Activated CD8-positive, alpha-beta memory T cell treated with anti-CD3 and anti-CD28 coated beads for 4 hours (primary cell): Measurements from ENCODE around the gene ZNF407.
"Not testable (repeated sequence)": the region's sequence is repeated elsewhere in the genome, so short reads cannot be mapped to it uniquely, and the experiment has no call there.

Source experiments
- DNase-seq, 2 donors: peaks; one replicate each; pipeline ENCODE4 v3.0.0-alpha.2; 2020; ENCODE audit warnings: low read depth in 2 of 2

The ZNF407 gene

DNA sequence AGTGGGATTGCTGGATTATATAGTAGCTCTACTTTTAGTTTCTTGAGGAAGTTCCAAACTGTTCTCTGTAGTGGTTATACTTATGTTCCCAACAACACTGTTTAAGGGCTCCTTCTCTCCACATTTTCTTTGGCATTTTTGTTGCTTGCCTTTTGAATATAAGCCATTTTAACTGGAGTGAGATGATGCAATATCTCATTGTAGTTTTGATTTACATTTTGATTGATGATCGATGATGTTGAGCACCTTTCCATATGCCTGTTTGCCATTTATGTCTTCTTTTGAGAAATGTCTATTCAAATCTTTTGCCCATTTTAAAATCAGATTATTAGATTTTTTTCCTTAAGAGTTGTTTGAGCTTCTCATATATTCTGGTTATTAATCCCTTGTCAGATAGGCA is 368.0 kb downstream of the ZNF407 start:
- DNase-seq, result no peak

DNA sequence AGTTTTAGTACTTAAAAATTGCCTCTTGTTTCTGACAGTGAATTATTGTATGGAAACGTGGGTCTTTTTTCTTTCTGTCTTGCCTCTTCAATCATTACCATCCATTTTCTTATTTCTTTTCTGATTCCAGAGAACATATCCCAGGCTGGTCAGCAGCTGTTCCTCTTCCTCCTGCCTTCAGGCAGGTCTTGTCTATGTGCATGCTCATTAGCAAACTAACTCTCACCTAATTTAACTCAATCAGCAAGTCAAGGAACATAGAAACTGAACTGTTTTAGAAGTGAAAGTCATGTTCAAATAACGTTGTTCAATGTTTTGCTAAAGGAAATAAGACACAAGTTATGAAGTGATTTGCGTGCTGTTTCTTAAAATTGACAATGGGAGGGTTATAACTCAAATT is 369.8 kb downstream of the ZNF407 start:
- DNase-seq, result no peak

DNA sequence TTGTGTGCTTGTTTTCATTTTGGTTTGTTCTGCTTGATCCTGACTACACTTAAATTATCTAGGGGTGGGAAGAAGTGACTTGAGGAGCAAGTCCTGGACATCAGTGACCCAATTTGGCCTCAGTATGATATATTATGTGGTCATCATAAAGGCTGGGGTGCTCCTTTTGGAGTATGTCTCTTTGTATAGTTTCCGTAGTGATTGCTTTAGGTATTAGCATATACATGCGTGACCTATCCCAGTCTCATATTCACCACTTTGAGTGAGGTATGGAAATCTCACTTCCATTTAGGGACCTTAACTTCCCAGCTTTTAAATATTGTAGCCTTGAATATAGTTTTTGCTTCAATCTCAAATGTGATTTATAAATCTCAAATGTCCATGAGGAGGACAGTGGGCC is 370.3 kb downstream of the ZNF407 start:
- no peak for DNase-seq

DNA sequence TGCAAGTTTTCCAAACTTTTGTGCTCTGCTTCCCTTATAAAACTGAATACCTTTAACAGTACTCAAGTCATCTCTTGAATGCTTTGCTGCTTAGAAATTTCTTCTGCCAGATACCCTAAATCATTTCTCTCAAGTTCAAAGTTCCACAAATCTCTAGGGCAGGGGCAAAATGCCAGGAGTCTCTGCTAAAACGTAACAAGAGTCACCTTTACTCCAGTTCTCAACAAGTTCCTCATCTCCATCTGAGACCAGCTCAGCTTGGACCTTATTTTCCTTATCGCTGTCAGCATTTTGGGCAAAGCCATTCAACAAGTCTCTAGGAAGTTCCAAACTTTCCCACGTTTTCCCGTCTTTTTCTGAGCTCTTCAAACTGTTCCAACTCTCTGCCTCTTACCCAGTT is 373.7 kb downstream of the ZNF407 start:
- not testable (repeated sequence) for DNase-seq

DNA sequence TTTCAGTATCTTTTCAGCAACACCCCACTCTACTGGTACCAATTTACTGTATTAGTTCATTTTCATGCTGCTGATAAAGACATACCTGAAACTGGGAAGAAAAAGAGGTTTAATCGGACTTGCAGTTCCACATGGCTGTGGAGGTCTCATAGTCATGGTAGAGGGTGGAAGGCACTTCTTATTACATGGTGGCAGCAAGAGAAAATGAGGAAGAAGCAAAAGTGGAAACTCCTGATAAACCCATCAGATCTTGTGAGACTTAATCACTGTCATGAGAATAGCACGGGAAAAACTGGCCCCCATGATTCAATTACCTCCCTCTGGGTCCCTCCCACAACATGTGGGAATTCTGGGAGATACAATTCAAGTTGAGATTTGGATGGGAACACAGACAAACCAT is 374.1 kb downstream of the ZNF407 start:
- DNase-seq, result not testable (repeated sequence)

DNA sequence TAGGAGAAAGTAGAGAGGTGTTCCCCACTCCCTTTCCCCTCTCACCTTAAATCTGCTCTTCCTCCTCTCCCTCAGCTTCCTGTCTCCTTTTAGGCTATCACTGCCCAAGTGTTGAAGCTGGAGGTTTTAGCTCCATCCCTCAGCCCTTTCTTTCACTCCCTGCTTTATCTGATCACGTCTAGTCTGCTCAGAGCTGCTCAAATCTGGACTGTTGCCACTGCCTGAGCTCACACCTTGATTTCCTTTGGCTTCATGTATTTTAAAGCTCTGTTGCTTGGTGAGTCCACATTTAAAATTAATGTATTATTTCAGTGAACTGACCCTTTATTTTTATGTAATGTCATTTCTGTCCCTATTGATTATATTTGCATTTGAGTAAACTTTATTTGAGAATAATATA is 374.7 kb downstream of the ZNF407 start:
- no peak for DNase-seq

DNA sequence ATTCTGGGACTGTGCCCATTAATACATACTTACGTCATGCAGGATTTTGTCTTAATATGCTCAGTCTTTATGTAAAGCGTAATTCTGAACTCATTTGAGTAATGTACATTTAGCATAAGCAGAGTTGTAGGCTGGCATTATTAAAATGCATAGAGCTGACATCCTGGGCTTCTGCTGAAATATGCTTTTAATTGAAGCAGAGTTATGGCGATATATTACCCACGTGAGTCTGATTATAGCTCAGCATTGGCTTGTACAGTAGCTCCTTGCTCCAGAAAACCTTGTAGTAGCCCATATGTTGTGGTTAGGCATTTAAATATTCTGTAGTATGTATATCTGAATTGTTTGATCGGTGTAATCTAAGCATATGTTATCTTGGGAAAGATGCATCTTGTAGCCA is 377.3 kb downstream of the ZNF407 start:
- DNase-seq, result no peak

DNA sequence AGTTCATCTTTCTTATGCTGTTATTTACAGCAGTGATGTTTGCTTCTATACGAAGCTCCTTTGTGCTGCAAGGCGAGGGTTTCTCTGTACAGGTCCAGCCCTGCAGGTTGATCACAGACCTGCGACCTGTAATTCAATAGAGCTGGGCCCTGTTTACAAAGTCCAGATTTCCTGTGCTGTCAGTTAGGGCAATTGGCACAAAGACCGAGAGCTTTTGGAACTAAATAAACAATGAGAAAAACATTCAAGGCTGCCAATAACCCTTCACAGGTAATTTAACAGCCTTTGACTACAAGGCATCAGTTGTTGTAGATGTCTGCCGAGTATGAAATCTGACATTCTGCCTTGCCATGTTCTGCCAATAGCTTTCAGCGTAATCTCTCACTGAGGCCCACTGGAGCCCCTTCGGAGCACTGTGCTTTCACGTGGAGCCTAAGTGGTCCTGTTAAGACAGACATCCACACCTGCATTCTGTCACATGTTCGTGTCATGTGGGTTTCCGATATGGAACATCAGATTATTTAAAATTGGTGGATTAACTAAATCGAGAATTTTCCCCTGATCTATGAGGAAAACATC is 378.8 kb downstream of the ZNF407 start:
- DNase-seq, result no peak

DNA sequence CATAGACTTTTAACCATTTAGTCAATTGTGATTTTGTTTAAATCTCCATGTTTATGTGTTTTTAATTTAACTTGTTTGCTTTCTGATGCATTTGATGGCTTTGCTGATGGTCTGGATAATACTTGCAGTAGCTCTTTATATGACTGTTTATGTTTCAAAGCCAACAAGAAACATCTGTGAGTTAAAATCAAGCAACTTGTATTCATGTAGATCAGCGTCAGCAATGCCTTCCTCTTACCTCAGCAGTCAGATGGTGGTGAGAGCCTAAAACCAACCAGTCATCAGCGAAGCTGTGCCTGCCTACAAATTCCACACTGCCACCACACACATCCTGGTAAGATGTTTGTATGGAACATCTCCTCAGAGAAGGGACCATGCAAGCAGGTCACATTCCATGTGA is 379.4 kb downstream of the ZNF407 start:
- no peak for DNase-seq

DNA sequence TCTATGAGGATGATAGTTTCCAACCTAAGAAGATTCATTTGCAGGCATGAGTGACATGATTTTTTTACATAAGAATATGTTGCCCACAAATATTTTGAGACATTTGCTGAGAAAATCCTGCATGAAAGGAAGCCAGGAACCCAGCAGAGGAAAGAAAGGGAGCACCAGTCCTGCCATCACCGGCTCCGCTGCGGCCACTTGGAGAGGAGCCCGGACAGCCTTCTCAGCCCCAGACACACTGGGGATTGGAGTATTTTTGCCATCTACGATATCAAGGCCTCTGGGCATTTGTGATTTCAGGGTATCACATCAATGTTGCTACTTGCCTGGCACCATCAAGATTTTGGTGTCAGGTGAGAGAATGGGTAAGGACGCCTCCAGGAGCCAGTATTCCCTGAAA is 383.0 kb downstream of the ZNF407 start:
- no peak for DNase-seq

DNA sequence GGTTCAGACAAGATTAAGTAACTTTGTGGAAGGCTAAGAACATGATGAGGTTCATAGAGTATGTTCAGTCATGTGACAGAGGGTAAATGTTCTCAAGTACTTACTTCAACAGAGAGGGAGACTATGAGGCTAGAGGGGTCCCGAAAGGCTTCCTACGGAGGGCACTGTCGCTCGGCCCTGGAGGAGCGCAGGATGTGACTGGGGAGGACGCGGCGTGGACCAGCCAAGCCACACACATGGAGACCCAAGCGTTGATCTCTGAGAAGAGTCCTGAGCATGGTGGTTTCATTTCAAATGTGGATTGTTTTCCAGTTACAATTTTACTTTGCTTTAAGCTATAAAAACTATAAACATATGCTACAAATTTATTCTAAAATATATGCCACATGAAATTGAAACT is 383.8 kb downstream of the ZNF407 start:
- no peak for DNase-seq

DNA sequence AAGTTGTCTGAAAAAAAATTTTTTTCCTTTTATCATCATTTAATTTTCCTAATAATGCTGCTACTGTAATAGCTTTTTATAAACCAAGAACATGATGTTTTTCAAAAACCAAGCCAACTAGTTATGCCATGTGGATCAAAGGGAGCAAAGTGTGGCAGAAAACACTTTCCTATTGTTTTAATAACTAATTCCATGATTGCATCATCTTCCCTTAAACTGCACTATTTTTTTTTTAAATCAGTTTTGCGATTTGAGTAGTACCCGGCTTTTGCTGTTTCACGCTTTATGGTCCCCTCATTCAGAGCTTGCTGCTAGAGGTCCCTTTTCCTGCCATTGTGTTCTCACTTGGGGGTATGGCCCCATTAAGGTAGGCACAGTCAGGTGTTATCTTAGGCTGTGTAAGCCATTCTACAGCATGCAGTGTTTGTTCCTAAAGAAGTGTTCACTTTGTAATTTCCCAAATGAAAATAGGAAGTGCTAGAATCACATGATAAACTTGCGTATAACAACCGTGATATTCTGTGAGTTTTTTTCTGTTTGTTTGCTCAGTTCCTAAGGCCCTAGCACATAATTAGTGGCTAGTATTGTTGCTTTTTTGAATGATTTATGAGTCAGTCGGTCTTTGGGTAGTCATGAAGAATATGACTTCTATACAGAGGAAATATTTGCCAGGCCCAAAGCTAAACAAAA is 385.4 kb downstream of the ZNF407 start:
- no peak for DNase-seq

DNA sequence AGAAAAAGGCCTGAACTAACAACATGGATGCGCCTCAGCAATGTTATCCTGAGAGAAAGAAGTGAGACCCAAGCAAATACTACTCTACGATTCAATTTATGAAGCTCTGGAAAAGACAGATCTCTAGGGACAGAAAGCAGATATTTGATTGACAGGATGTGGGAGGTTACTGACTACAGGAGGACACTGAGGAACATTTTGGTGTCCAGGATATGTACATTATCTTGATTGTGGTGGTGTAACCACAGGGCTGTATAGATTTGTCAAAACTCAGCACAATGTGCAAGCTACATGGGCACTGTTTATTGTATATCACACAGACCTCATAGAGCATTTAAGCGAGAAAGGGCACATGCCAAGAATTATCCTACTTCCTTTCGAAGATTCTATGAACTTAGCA is 391.5 kb downstream of the ZNF407 start:
- DNase-seq, result no peak

DNA sequence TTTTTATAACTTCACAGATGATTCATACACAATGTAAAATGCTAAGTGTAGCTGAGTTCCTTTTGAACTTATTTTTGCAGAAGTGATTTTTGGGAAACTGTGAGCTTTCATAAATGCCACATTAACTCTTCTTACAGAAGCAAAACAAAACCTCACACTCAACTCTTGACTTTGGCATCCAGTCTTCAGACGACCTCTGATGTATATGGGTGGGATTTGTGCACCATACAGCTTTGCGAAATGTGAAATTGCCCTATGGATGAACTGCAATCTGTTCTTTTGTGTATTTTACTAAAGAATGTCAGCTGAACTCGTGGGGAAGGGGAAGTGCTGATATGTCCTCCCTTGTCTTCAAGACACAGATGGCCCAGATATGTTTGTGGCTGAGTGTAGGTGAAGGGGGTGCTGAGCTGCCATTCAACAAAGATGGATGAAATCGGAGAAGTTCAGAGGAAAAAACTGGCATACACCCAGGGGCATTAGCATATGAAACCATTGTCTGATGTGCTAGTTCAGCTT is 393.0 kb downstream of the ZNF407 start:
- no peak for DNase-seq

DNA sequence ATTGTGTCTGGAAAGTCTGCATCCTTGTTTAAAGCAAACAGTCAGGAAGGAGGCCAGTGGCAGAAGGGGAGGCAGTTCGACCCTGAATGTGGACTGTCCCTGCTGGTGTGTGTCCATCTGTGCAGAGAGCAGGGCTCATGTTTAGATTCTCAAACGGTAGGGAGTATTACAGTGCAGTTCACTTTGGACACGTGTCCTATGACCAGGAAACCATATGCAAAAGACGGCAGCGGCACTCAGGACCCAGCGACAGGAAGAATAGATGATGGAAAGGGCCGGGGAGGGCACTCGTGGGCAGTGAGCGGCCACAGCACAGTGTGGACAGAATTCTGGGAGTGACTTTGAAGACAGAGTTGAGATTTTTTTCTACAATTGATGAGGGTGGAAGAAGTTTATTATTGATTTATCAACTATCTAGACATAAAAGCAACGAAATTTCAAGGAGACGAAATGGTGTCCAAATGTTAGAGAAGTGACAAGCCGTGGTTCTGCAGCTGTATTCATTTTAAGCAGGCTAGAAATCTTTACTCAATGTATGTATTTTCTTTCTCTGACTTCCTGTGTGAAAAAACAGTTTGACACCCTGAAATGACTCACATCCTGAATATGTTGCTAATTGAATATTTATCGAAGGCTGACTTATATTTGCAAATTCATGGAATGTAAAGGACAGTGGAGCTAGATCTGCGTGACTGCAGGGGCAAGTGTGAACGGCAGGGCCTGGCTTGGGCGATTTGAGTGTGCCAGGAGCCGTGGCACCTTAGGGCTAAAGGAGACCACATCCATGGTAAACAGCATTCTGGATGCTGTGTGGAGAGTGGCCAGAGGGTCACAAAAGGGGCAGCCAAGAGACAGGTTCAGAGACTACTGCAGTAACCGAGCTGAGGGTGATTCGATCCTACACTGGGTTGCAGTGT is 397.1 kb downstream of the ZNF407 start:
- DNase-seq, result no peak

DNA sequence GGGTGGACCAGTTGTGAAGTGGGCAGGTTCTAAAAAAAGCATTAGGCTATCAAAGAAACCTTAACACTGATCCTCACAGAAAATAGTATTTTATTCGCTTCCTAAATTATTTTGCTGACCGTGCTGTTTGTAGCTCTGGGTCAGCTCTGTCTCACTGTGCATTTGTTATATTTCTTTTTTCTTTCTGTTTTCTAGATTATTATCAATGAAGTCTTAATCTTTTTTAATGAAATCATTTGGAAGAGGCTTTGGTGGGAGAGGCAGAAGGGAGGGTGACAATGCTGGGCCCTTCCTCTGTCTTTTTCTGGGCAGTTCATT is 397.7 kb downstream of the ZNF407 start:
- DNase-seq, result no peak

DNA sequence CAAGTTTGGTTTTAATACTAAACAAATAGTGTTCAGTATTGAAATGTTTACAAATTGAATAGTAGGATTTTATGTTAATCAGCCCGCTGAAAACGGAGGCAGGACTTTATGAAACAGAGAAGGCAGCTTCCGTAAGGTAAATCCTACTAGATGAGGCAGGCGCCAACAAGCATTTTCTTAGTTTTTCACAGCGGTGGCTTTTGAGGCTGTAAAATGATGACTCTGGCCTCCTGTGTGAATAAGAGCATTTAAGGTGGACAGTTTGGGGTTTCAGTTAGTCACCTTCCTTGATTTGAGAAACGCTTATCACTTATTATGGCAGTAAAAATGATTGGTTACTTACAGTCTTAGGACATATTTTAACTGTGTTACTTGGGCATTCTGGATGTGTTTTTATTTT is 398.4 kb downstream of the ZNF407 start:
- no peak for DNase-seq

DNA sequence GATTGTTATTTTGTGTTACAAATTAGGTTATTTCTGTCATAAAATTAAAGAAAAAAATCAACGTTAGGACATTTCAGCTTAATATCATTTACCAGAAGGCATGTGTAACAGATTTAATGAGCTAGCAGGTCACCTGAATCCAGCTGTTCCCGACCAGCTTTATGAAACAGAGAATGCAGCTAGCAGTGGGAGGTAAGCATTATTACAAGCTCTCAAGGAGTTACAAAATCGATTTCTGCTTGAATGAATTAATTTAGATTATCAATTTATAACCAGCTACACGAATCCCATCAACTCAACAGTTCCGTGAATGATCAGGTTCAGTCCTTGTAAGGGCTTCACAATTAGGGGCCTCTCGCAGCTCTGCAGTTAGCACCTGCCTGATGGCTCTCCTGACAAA is 399.3 kb downstream of the ZNF407 start:
- no peak for DNase-seq

DNA sequence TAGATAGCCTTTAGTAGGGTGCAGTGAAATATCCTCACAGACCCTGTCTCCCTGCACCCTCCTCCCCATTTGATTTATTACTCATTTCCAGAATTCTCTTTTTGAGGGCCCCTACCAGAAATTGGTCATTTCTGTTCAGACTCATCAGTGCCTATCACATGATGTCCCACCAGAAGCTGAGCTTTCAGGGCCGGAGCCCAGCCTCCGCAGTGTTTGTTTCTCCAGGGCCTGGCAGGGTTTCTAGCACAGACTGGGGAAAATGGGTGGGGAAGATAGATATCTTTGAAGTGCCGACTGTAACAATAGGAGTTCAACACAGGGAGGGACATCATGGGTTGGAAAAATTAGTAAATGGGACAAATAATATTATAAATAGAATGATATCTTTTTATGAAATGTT is 403.2 kb downstream of the ZNF407 start:
- no peak for DNase-seq

DNA sequence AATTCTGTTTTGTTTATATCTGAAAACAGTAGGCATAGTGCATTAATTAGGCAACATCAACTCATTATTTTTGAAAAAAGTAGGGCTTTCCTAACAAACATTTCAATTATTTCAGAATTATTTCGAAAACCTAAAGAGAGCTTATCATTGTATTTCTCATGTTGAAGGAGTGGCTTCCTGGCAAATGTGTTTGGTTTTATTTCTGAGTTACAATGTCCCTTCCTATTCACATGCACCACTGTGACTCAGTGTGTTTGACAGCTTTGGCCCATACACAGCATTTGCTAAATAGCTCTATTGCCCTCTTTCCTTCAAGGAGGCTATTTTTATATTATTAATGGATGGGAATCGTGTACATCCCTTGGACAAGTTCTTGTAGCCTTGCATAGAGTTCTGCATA is 405.4 kb downstream of the ZNF407 start:
- DNase-seq, result no peak

DNA sequence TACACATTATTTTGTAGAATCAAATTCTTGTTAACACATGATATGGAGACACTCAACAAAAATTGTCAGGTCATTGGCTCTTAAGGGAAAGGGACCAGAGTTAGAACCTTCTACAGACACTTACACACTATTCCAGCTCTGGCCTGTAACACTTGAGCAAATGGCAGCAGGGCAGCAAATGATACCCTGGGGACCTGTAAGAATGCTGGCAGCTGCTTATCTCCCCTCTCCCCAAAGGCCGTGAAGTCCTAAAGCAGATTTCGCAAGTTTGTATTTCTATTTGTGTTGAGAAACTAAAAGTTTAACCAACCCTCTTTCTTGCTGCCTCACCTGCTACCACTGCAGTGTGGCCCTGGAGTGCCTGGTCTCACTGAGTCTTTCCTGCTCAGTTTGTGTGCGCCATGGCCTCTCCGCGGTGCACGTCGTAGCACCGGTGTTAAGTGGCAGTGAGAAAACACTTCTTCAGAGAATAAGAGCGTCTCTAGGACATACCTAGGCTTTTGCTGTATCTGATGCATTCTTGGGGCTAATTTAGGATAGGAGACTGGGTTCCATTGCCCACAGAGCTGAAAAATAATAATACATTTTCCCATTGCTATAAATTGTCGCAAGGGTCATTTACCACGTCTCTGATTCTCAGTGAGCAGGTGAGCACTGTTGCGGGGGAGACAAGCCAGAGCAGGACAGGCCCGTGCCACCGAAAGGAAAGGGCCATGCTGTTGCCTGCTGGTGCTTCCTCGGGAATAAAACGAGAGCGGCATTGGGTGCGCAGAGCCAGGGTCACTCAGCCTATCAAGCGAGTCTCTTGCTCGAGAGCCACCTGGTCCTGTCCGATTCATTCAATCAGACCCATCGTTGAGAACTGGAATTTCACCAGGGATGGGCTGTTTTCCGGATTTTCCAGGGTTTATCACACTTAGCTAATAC is 406.4 kb downstream of the ZNF407 start:
- no peak for DNase-seq

DNA sequence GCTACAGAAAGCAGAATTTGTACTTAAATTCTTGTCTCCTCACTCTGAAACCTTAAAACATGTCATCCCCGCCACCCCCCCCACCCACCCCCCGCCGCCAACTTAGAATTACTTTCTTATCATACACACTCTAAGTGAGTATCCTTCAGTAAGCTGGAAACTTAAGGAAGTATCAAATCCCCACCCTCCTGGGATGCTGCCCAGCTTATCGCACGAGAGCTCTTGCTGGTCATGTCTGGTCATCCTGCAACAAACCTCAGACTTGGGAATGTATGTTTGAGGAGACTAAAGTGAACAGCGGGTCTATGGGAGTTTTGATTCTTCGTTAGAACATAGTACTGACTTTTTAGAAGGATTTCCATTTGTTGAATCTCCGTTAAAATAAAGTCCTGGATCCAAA is 408.0 kb downstream of the ZNF407 start:
- DNase-seq, result no peak
